Ascending aorta (tissue), 2 donors: ENCODE data around the gene PIEZO1. TPM values are rescaled to one million over a fixed set of nuclear protein-coding genes. Genes with fewer than 3 reads are reported as not detected.

Experiments used
- DNase-seq, 2 donors: peaks; one replicate each; pipeline ENCODE4 v3.0.0-alpha.2; 2019; ENCODE audit warnings: low spot score in 2 of 2
- H3K27ac ChIP-seq, 2 donors: fragments of 200-600 bp; sonication (generic); one replicate each; pipeline ENCODE4 v1.5.1; 2016 to 2017; ENCODE audit warnings: mild to moderate bottlenecking in 1 of 2
- H3K27me3 ChIP-seq: fragments of 200-600 bp; sonication (generic); one replicate; pipeline ENCODE4 v1.5.1; 2017
- H3K36me3 ChIP-seq, 2 donors: fragments of 200-600 bp; sonication (generic); one replicate each; pipeline ENCODE4 v1.5.1; 2016
- H3K4me1 ChIP-seq, 2 donors: fragments of 200-600 bp; sonication (generic); one replicate each; pipeline ENCODE4 v1.5.1; 2016 to 2017; ENCODE audit warnings: mild to moderate bottlenecking in 1 of 2
- H3K4me3 ChIP-seq, 2 donors: fragments of 200-600 bp; sonication (generic); one replicate each; pipeline ENCODE4 v1.5.1; 2016 to 2017; ENCODE audit warnings: mild to moderate bottlenecking in 1 of 2
- H3K9me3 ChIP-seq, 2 donors: fragments of 200-600 bp; sonication (generic); one replicate each; pipeline ENCODE4 v1.5.1; 2016
- intact Hi-C: fragments of 100-400 bp; cut with DNase I; formaldehyde crosslinking; loops from one replicate; pipeline ENCODE4 v1.15.1; 2023
- total RNA-seq: library from RNA; depleted of rRNA; stranded (reverse); fragments of >200 nt; gene quantifications from one replicate; pipeline ENCODE4 v1.1.0, GENCODE V29; 2016
- TF ChIP-seq, protein P1 (sequence below), 3 experiments: fragments of 200-600 bp in 2 of 3; fragments of 450-650 bp in 1 of 3; sonication (generic) in 2 of 3; IDR thresholded peaks; one replicate each; pipeline ENCODE4 v1.5.1; 2016 to 2019; ENCODE audit warnings: antibody characterized with exemption in 3 of 3, mild to moderate bottlenecking in 1 of 3, moderate library complexity in 1 of 3

The PIEZO1 gene
- total RNA-seq, 1 donor from 2014 or later = 428 TPM

GRCh38 chr16:88805340-88805715, 20.3 kb upstream of the PIEZO1 start:
- Histone ChIP-seq H3K4me3 (no peak overlapping the region), H3K27ac (no peak overlapping the region), H3K36me3 (peaks cover 12 to 22% of the 10 kb centered on the region in 2 donors), H3K4me1 (peaks cover 4 to 20% of the 10 kb centered on the region in 2 donors), H3K9me3 (no peaks in the 10 kb centered on the region), H3K27me3 (no peaks in the 10 kb centered on the region)
- DNase-seq = no peak
- intact Hi-C loops = no loop called here
- TF ChIP-seq, protein P1, sequence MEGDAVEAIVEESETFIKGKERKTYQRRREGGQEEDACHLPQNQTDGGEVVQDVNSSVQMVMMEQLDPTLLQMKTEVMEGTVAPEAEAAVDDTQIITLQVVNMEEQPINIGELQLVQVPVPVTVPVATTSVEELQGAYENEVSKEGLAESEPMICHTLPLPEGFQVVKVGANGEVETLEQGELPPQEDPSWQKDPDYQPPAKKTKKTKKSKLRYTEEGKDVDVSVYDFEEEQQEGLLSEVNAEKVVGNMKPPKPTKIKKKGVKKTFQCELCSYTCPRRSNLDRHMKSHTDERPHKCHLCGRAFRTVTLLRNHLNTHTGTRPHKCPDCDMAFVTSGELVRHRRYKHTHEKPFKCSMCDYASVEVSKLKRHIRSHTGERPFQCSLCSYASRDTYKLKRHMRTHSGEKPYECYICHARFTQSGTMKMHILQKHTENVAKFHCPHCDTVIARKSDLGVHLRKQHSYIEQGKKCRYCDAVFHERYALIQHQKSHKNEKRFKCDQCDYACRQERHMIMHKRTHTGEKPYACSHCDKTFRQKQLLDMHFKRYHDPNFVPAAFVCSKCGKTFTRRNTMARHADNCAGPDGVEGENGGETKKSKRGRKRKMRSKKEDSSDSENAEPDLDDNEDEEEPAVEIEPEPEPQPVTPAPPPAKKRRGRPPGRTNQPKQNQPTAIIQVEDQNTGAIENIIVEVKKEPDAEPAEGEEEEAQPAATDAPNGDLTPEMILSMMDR (IDR thresholded peaks at IDR 0.05) = no peak

DNA sequence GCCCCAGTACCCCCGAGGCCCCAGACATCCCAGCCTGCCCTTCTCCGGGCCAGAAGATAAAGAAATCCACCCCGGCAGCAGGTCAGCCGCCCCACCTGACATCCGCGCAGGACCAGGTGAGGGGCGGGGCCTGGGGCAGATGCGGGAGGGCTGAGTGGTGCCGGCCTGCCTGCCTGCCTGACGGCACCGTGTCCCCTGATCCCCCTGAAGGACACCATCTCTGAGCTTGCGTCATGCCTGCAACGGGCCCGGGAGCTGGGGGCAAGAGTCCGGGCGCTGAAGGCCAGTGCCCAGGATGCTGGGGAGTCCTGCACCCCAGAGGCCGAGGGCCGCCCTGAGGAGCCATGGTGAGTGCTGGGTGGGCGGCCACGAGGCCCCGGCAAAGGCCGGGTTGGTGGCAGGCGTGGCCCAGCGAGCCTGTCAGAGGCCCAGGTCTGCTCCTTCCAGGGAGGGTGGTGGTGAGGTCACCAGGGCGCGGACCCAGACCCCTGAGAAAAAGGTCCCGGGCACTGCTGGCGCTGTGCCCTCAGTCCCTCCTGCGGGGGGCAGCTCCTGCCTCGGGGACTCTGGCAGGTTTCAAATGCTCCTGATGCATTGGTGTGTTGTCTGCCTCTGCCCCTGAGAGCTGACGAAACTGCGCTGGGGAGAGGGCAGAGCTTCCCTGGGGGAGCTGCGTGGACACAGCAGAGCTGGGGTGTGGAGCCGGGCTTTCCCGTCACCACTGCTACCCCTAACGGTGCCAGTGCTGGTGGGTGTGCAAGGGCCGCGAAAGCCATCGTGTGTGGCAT, 19.7 kb upstream of the PIEZO1 start:
- peaks cover 12 to 20% of the 10 kb centered on the region in 2 donors for H3K36me3 ChIP-seq
- DNase-seq = no peak
- H3K27me3 ChIP-seq = no peaks in the 10 kb centered on the region
- H3K4me3 ChIP-seq = peak overlapping the region in 1 of 2 donors; percentile 63
- intact Hi-C loops = no loop called here
- peaks cover 0 to 14% of the 10 kb centered on the region in 2 donors for H3K4me1 ChIP-seq
- H3K27ac ChIP-seq = no peak overlapping the region
- H3K9me3 ChIP-seq = no peaks in the 10 kb centered on the region
- TF ChIP-seq, protein P1 (IDR thresholded peaks at IDR 0.05) = no peak

DNA sequence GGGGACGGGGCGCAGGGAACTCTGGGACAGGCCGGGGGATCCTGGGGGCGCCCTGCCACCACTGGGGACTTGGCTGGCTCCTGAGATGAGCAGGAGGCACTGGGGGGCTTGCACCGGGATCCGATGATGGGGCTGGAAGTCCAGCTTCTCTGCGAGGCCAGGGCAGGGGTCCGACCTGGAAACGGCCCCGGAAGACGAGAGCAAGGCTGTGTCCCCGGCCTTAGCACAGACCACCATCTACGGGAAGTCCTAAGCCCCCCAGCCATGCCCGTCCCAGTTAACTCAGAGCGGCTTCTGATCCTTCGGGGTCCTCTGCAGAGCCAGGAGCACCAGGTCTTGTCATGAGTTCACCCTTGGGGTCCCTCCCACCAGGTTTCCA, 19.1 kb upstream of the PIEZO1 start:
- DNase-seq = no peak
- intact Hi-C loops = no loop called here
- TF ChIP-seq, protein P1 (IDR thresholded peaks at IDR 0.05) = no peak
- peaks cover 0 to 11% of the 10 kb centered on the region in 2 donors for H3K4me1 ChIP-seq
- H3K27ac ChIP-seq = no peak overlapping the region
- H3K36me3 ChIP-seq = peaks cover 8 to 14% of the 10 kb centered on the region in 2 donors
- H3K27me3 ChIP-seq = no peaks in the 10 kb centered on the region
- H3K4me3 ChIP-seq = peak overlapping the region; percentile 50 to 63
- H3K9me3 ChIP-seq = no peaks in the 10 kb centered on the region

DNA sequence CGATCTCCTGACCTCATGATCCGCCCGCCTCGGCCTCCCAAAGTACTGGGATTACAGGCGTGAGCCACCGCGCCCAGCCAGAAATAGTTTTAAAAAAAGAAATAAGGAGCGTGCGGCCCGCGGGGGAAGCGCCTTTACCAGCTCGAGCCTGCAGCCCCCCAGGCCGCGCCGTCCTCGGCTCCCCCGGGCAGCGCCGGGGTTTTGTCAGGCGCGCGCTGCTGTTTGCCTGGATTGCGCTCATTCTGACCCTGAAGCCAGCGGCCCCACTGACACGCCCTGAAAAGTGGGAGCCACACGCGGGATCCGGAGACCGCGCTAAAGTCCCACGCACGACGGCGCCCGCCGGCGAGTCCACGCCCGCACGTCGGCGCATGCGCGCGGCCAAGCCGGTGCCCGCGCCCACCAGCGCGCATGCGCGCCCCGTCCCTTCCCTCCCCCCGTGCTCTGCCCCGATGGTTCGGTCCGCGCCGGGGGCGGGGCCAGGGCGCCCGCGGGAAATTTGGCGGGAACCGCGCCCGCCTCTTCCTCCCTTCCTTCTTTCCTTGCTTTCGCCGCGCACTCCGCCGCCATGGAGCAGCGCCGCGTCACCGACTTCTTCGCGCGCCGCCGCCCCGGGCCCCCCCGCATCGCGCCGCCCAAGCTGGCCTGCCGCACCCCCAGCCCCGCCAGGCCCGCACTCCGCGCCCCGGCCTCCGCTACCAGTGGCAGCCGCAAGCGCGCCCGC, 18.4 kb upstream of the PIEZO1 start, which contains the start of gene CDT1:
Gene CDT1, plus strand, starts transcription at position 526 of the 724 bp plus-strand sequence. Its CDS starts 43 bp downstream, at position 569.
- Histone ChIP-seq H3K27me3 (no peaks in the 10 kb centered on the region), H3K4me1 (peaks cover 0 to 11% of the 10 kb centered on the region in 2 donors), H3K9me3 (no peaks in the 10 kb centered on the region), H3K36me3 (peaks cover 4 to 7% of the 10 kb centered on the region in 2 donors), H3K27ac (peak within 1 kb of the TSS in 1 of 2 donors; percentile 52), H3K4me3 (peak within 1 kb of the TSS; percentile 50 to 63)
- DNase-seq = peak in 1 of 2 donors; percentile 86
- TF ChIP-seq, protein P1 (IDR thresholded peaks at IDR 0.05) = no peak
- intact Hi-C loops = loop anchor here (1.0 to 2.0 kb wide), 2 partner anchors 8 to 19 kb away; partner anchors contain the start of genes APRT and PIEZO1

- intact Hi-C loops = no loop called here
Observed at GRCh38 chr16:88800277-88800592, 15.2 kb upstream of the PIEZO1 start.

More at GRCh38 chr16:88800277-88800592, 15.2 kb upstream of the PIEZO1 start:
- Histone ChIP-seq H3K36me3 (no peaks in the 10 kb centered on the region), H3K4me3 (no peak overlapping the region), H3K27me3 (no peaks in the 10 kb centered on the region), H3K9me3 (no peaks in the 10 kb centered on the region), H3K27ac (no peak overlapping the region), H3K4me1 (peaks cover 0 to 11% of the 10 kb centered on the region in 2 donors)
- DNase-seq = no peak
- TF ChIP-seq, protein P1 (IDR thresholded peaks at IDR 0.05) = no peak
